Measurements from ENCODE around the gene IL12B.
"Not testable (repeated sequence)": the region's sequence is repeated elsewhere in the genome, so short reads cannot be mapped to it uniquely, and the experiment has no call there.

Gene IL12B

GRCh38 chr5:159332800-159333544 is 2.7 kb upstream of the IL12B start:
- DNase-seq (ENCODE audit: low spot score): no peak

- peak; percentile 26 for DNase-seq (ENCODE audit: low spot score)
Observed at GRCh38 chr5:159331093-159331973, 1.0 kb upstream of the IL12B start.

GRCh38 chr5:159324986-159325385 is 5.3 kb downstream of the IL12B start:
- DNase-seq (ENCODE audit: low spot score): no peak

GRCh38 chr5:159324102-159324755 is 6.1 kb downstream of the IL12B start:
- no peak for DNase-seq (ENCODE audit: low spot score)

GRCh38 chr5:159322180-159322579 is 8.1 kb downstream of the IL12B start:
- no peak for DNase-seq (ENCODE audit: low spot score)

- no peak for DNase-seq (ENCODE audit: low spot score)
Observed at GRCh38 chr5:159319832-159320231, 10.5 kb downstream of the IL12B start.

GRCh38 chr5:159319363-159319762 is 10.9 kb downstream of the IL12B start:
- no peak for DNase-seq (ENCODE audit: low spot score)

GRCh38 chr5:159318448-159318847 is 11.8 kb downstream of the IL12B start:
- no peak for DNase-seq (ENCODE audit: low spot score)

- no peak for DNase-seq (ENCODE audit: low spot score)
Observed at GRCh38 chr5:159317849-159318248, 12.4 kb downstream of the IL12B start.

- DNase-seq (ENCODE audit: low spot score): peak; percentile 19
Observed at GRCh38 chr5:159316519-159317383, 13.5 kb downstream of the IL12B start.

- DNase-seq (ENCODE audit: low spot score): no peak
Observed at GRCh38 chr5:159313197-159313596, 17.1 kb downstream of the IL12B start.

GRCh38 chr5:159311063-159311462 is 19.2 kb downstream of the IL12B start:
- no peak for DNase-seq (ENCODE audit: low spot score)

GRCh38 chr5:159310511-159310910 is 19.8 kb downstream of the IL12B start:
- no peak for DNase-seq (ENCODE audit: low spot score)

GRCh38 chr5:159309689-159310433 is 20.4 kb downstream of the IL12B start:
- DNase-seq (ENCODE audit: low spot score): no peak

GRCh38 chr5:159304961-159305595 is 25.2 kb downstream of the IL12B start:
- no peak for DNase-seq (ENCODE audit: low spot score)

- DNase-seq (ENCODE audit: low spot score): no peak
Observed at GRCh38 chr5:159303286-159303685, 27.0 kb downstream of the IL12B start.

GRCh38 chr5:159301929-159302860 is 28.1 kb downstream of the IL12B start:
- DNase-seq (ENCODE audit: low spot score): not testable (repeated sequence)

GRCh38 chr5:159301466-159301865 is 28.8 kb downstream of the IL12B start:
- DNase-seq (ENCODE audit: low spot score): no peak

- not testable (repeated sequence) for DNase-seq (ENCODE audit: low spot score)
Observed at GRCh38 chr5:159297300-159297699, 33.0 kb downstream of the IL12B start.
